Spinal cord (tissue), 10 donors: ENCODE data around the gene USP17L11. TPM values are rescaled to one million over a fixed set of nuclear protein-coding genes. Genes with fewer than 3 reads are reported as not detected.
A peak's percentile ranks its signal among the peaks of the same experiment; 100 is the strongest.
"Not testable (repeated sequence)": the region's sequence is repeated elsewhere in the genome, so short reads cannot be mapped to it uniquely, and the experiment has no call there.

ENCODE experiments used
- DNase-seq, 6 donors: peaks; one replicate each; pipeline versions ENCODE4 v3.0.0 to v3.0.0-alpha.2; 2013 to 2015; ENCODE audit warnings: low spot score in 6 of 6, low read depth in 4 of 6
- H3K27ac ChIP-seq: one replicate; pipeline ENCODE4 v1.5.1; 2013; ENCODE audit warnings: low read depth, low read length, control low read depth
- H3K27me3 ChIP-seq: one replicate; pipeline ENCODE4 v1.6.1; 2013; ENCODE audit warnings: low read length; ENCODE audit not compliant: control insufficient read depth, insufficient read depth
- H3K36me3 ChIP-seq: one replicate; pipeline ENCODE4 v1.6.1; 2013; ENCODE audit warnings: low read length; ENCODE audit not compliant: control insufficient read depth, insufficient read depth
- H3K4me1 ChIP-seq: one replicate; pipeline ENCODE4 v1.6.1; 2013; ENCODE audit warnings: low read length; ENCODE audit not compliant: control insufficient read depth, insufficient read depth
- H3K4me3 ChIP-seq: one replicate; pipeline ENCODE4 v1.5.1; 2013; ENCODE audit warnings: low read depth, low read length, control low read depth
- H3K9me3 ChIP-seq: one replicate; pipeline ENCODE4 v1.6.1; 2013; ENCODE audit warnings: low read length; ENCODE audit not compliant: control insufficient read depth, insufficient read depth
- WGBS: methylation state at CpG from one replicate; pipeline ENCODE4 v1.1.5; 2013; ENCODE audit warnings: missing lambda C conversion rate; ENCODE audit not compliant: insufficient coverage; 5-methylcytosine and 5-hydroxymethylcytosine counted together
- polyA plus RNA-seq, 2 donors: library from polyadenylated mRNA; unstranded; fragments of 120-200 nt; gene quantifications; one replicate each; pipeline ENCODE4 v1.2.1, GENCODE V29; 2013; ENCODE audit not compliant: insufficient read length in 2 of 2
- total RNA-seq, 2 donors: library from RNA; depleted of rRNA in 1 of 2; stranded (reverse); fragments of 120-200 nt in 1 of 2; fragments of >200 nt in 1 of 2; gene quantifications; one replicate each; pipeline versions ENCODE4 v1.2.3 to v1.2.4, GENCODE V29; 2013 to 2014
- donor health status: healthy.

The USP17L11 gene
- total and polyA plus RNA-seq, 4 donors: not detected

DNA sequence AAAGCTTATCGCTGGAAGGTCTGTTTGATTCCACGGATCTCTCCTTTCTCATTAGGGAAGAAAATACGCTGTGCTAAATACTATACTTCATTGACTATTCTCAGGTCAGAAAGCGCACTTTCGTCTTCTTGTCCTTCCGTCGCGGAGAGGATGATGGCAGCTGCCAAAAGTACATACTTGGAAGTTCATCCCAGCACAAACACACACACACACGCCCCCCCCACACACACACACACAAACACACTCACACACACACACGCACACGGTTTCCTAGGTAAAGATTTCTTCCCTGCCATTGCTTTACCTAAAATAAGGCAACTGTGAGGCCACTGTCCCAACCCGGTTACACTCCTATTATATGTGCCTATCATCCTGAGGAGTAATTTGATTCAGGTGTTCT, 23.3 kb downstream of the USP17L11 start:
- H3K27me3 ChIP-seq, H3K36me3 ChIP-seq, H3K27ac ChIP-seq, H3K4me3 ChIP-seq, H3K4me1 ChIP-seq, H3K9me3 ChIP-seq: not testable (repeated sequence)
- 50% methylated on average over 2 of the region's 12 CpGs for WGBS
- DNase-seq: peak in 1 of 6 donors; percentile 0

DNA sequence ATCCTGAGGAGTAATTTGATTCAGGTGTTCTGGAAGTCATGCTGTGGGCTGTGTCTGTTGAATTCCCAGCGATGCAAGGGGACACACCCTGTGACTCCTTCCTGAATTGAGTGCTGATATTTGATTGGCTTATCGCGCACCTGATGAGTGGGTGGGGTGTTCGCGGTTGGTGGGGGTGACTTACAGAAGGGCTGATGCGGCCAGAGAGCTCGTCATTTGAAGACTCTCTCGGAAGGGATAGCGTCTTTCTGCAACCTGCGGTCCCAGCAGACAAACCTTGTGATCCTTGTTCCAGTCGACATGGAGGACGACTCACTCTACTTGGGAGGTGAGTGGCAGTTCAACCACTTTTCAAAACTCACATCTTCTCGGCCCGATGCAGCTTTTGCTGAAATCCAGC, 28.4 kb downstream of the USP17L11 start, which contains the start of gene USP17L17:
Gene USP17L17 (plus strand): TSS at position 301 of the 400 bp plus-strand sequence. CDS start 0 bp downstream, at position 301.
- DNase-seq: not testable (repeated sequence)

DNA sequence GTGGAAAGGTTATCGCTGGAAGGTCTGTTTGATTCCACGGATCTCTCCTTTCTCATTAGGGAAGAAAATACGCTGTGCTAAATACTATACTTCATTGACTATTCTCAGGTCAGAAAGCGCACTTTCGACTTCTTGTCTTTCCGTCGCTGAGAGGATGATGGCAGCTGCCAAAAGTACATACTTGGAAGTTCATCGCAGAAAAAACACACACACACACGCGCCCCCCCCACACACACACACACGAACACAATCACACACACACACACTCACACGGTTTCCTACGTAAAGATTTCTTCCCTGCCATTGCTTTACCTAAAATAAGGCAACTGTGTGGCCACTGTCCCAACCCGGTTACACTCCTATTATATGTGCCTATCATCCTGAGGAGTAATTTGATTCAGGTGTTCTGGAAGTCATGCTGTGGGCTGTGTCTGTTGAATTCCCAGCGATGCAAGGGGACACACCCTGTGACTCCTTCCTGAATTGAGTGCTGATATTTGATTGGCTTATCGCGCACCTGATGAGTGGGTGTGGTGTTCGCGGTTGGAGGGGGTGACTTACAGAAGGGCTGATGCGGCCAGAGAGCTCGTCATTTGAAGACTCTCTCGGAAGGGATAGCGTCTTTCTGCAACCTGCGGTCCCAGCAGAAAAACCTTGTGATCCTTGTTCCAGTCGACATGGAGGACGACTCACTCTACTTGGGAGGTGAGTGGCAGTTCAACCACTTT, 32.9 kb downstream of the USP17L11 start, which contains the start of gene USP17L18:
Gene USP17L18 (plus strand): TSS at position 678 of the 728 bp plus-strand sequence. CDS start 0 bp downstream, at position 678.
- DNase-seq: peak in 2 of 6 donors; percentile 0 to 1

More for the DNA sequence above, 28.4 kb downstream of the USP17L11 start, which contains the start of gene USP17L17:
- not testable (repeated sequence) for H3K27ac ChIP-seq, H3K9me3 ChIP-seq, H3K36me3 ChIP-seq, H3K4me1 ChIP-seq, H3K27me3 ChIP-seq, H3K4me3 ChIP-seq
- WGBS: no CpG with 5 or more reads among the region's 14 CpGs

DNA sequence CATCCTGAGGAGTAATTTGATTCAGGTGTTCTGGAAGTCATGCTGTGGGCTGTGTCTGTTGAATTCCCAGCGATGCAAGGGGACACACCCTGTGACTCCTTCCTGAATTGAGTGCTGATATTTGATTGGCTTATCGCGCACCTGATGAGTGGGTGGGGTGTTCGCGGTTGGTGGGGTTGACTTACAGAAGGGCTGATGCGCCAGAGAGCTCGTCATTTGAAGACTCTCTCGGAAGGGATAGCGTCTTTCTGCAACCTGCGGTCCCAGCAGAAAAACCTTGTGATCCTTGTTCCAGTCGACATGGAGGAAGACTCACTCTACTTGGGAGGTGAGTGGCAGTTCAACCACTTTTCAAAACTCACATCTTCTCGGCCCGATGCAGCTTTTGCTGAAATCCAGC, 37.9 kb downstream of the USP17L11 start, which contains the start of gene USP17L19:
Gene USP17L19 (plus strand): TSS at position 301 of the 400 bp plus-strand sequence. CDS start 0 bp downstream, at position 301.
- not testable (repeated sequence) for H3K9me3 ChIP-seq, DNase-seq, H3K4me1 ChIP-seq, H3K27ac ChIP-seq, H3K4me3 ChIP-seq, H3K36me3 ChIP-seq, H3K27me3 ChIP-seq
- WGBS: no CpG with 5 or more reads among the region's 13 CpGs

More for the DNA sequence above, 32.9 kb downstream of the USP17L11 start, which contains the start of gene USP17L18:
- not testable (repeated sequence) for H3K4me1 ChIP-seq, H3K27ac ChIP-seq, H3K27me3 ChIP-seq, H3K9me3 ChIP-seq, H3K36me3 ChIP-seq, H3K4me3 ChIP-seq
- 94% methylated on average over 5 of the region's 26 CpGs for WGBS

DNA sequence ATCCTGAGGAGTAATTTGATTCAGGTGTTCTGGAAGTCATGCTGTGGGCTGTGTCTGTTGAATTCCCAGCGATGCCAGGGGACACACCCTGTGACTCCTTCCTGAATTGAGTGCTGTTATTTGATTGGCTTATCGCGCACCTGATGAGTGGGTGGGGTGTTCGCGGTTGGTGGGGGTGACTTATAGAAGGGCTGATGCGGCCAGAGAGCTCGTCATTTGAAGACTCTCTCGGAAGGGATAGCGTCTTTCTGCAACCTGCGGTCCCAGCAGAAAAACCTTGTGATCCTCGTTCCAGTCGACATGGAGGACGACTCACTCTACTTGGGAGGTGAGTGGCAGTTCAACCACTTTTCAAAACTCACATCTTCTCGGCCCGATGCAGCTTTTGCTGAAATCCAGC, 42.6 kb downstream of the USP17L11 start, which contains the start of gene USP17L20:
Gene USP17L20 (plus strand): TSS at position 301 of the 400 bp plus-strand sequence. CDS start 0 bp downstream, at position 301.
- not testable (repeated sequence) for DNase-seq, H3K4me1 ChIP-seq, H3K27ac ChIP-seq, H3K9me3 ChIP-seq, H3K27me3 ChIP-seq, H3K4me3 ChIP-seq, H3K36me3 ChIP-seq
- WGBS: no CpG with 5 or more reads among the region's 15 CpGs

DNA sequence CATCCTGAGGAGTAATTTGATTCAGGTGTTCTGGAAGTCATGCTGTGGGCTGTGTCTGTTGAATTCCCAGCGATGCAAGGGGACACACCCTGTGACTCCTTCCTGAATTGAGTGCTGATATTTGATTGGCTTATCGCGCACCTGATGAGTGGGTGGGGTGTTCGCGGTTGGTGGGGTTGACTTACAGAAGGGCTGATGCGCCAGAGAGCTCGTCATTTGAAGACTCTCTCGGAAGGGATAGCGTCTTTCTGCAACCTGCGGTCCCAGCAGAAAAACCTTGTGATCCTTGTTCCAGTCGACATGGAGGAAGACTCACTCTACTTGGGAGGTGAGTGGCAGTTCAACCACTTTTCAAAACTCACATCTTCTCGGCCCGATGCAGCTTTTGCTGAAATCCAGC, 47.4 kb downstream of the USP17L11 start, which contains the start of gene USP17L21:
Gene USP17L21 (plus strand): TSS at position 301 of the 400 bp plus-strand sequence. CDS start 0 bp downstream, at position 301.
- not testable (repeated sequence) for H3K4me1 ChIP-seq, H3K9me3 ChIP-seq, DNase-seq, H3K27me3 ChIP-seq, H3K27ac ChIP-seq, H3K4me3 ChIP-seq, H3K36me3 ChIP-seq
- WGBS: no CpG with 5 or more reads among the region's 13 CpGs

Other genes starting within 250 kb of the USP17L11 start
- not detected for gene FAM90A26, start 45.0 kb upstream of the USP17L11 start, total RNA-seq
- under 1 TPM in 1 of 2 donors, not detected in 1; 0.20 TPM for gene FAM90A26, start 45.0 kb upstream of the USP17L11 start, polyA plus RNA-seq
- not detected for gene USP17L10, start 4.7 kb upstream of the USP17L11 start, total RNA-seq
- gene USP17L10, start 4.7 kb upstream of the USP17L11 start, polyA plus RNA-seq: not detected
- not detected for gene USP17L12, start 4.7 kb downstream of the USP17L11 start, total RNA-seq
- gene USP17L12, start 4.7 kb downstream of the USP17L11 start, polyA plus RNA-seq: not detected
- gene USP17L13, start 9.5 kb downstream of the USP17L11 start, total RNA-seq: not detected
- not detected for gene USP17L13, start 9.5 kb downstream of the USP17L11 start, polyA plus RNA-seq
- gene USP17L15, start 19.0 kb downstream of the USP17L11 start, total RNA-seq: not detected
- not detected for gene USP17L15, start 19.0 kb downstream of the USP17L11 start, polyA plus RNA-seq
- gene USP17L17, start 28.5 kb downstream of the USP17L11 start, total RNA-seq: not detected
- gene USP17L17, start 28.5 kb downstream of the USP17L11 start, polyA plus RNA-seq: not detected
- gene USP17L18, start 33.2 kb downstream of the USP17L11 start, total RNA-seq: not detected
- gene USP17L18, start 33.2 kb downstream of the USP17L11 start, polyA plus RNA-seq: not detected
- gene USP17L19, start 38.0 kb downstream of the USP17L11 start, total RNA-seq: not detected
- not detected for gene USP17L19, start 38.0 kb downstream of the USP17L11 start, polyA plus RNA-seq
- not detected for gene USP17L20, start 42.7 kb downstream of the USP17L11 start, total RNA-seq
- gene USP17L20, start 42.7 kb downstream of the USP17L11 start, polyA plus RNA-seq: not detected
- gene USP17L21, start 47.5 kb downstream of the USP17L11 start, total RNA-seq: not detected
- not detected for gene USP17L21, start 47.5 kb downstream of the USP17L11 start, polyA plus RNA-seq
- not detected for gene USP17L22, start 52.2 kb downstream of the USP17L11 start, total RNA-seq
- not detected for gene USP17L22, start 52.2 kb downstream of the USP17L11 start, polyA plus RNA-seq
- not detected for gene USP17L24, start 109.8 kb downstream of the USP17L11 start, total RNA-seq
- gene USP17L24, start 109.8 kb downstream of the USP17L11 start, polyA plus RNA-seq: not detected
- not detected for gene USP17L25, start 114.5 kb downstream of the USP17L11 start, total RNA-seq
- gene USP17L25, start 114.5 kb downstream of the USP17L11 start, polyA plus RNA-seq: not detected
- not detected for gene USP17L26, start 119.3 kb downstream of the USP17L11 start, total RNA-seq
- not detected for gene USP17L26, start 119.3 kb downstream of the USP17L11 start, polyA plus RNA-seq
- gene USP17L5, start 124.0 kb downstream of the USP17L11 start, total RNA-seq: not detected
- gene USP17L5, start 124.0 kb downstream of the USP17L11 start, polyA plus RNA-seq: not detected
- gene USP17L27, start 128.7 kb downstream of the USP17L11 start, total RNA-seq: not detected
- gene USP17L27, start 128.7 kb downstream of the USP17L11 start, polyA plus RNA-seq: not detected
- gene USP17L28, start 133.5 kb downstream of the USP17L11 start, total RNA-seq: not detected
- gene USP17L28, start 133.5 kb downstream of the USP17L11 start, polyA plus RNA-seq: not detected
- gene USP17L29, start 138.2 kb downstream of the USP17L11 start, total RNA-seq: not detected
- not detected for gene USP17L29, start 138.2 kb downstream of the USP17L11 start, polyA plus RNA-seq
- gene USP17L30, start 147.7 kb downstream of the USP17L11 start, total RNA-seq: not detected
- gene USP17L30, start 147.7 kb downstream of the USP17L11 start, polyA plus RNA-seq: not detected
- gene DEFB131A, start 229.0 kb downstream of the USP17L11 start, total RNA-seq: not detected
- not detected for gene DEFB131A, start 229.0 kb downstream of the USP17L11 start, polyA plus RNA-seq